WTC11 (cell line): Measurements from ENCODE around the gene P2RX3. TPM values are rescaled to one million over a fixed set of nuclear protein-coding genes. Genes with fewer than 3 reads are reported as not detected.

Experiments
- ATAC-seq: fragments of 200-7000 bp; cut with Tn5 transposase; 2 replicates; pipeline ENCODE4 v1.10.0; 2021; ENCODE audit warnings: mild to moderate bottlenecking, moderate library complexity
- CTCF ChIA-PET: fragments of 300-600 bp; sonication (Branson Sonifier 250); formaldehyde crosslinking; loops from one replicate; lab custom pipeline; 2021; ENCODE audit warnings: antibody characterized with exemption; lab: Charles Lee
- POLR2A ChIA-PET: fragments of 350-600 bp; sonication (Branson Sonifier 250); formaldehyde crosslinking; loops from one replicate; lab custom pipeline; 2021; ENCODE audit warnings: antibody characterized with exemption; lab: Charles Lee
- DNase-seq: peaks from one replicate; pipeline ENCODE4 v3.0.0; 2021; ENCODE audit warnings: low spot score
- H3K27ac Mint-ChIP-seq: 2 replicates; pipeline ENCODE4 v1.8.0; 2021; ENCODE audit warnings: mixed read lengths
- H3K27me3 Mint-ChIP-seq: 2 replicates; pipeline ENCODE4 v1.8.0; 2021; ENCODE audit warnings: low read depth, mild to moderate bottlenecking, moderate library complexity, mixed read lengths
- H3K36me3 Mint-ChIP-seq: 2 replicates; pipeline ENCODE4 v1.8.0; 2021; ENCODE audit warnings: mixed read lengths
- H3K4me1 Mint-ChIP-seq: 2 replicates; pipeline ENCODE4 v1.8.0; 2022; ENCODE audit warnings: mixed read lengths
- H3K4me3 Mint-ChIP-seq: 2 replicates; pipeline ENCODE4 v1.8.0; 2021; ENCODE audit warnings: mild to moderate bottlenecking, moderate library complexity, mixed read lengths
- H3K9me3 Mint-ChIP-seq: 2 replicates; pipeline ENCODE4 v1.8.0; 2021; ENCODE audit warnings: mixed read lengths
- ETV6 ChIP-seq: sonication (generic); formaldehyde crosslinking; IDR thresholded peaks from 2 replicates; pipeline ENCODE4 v1.8.1; 2022; ENCODE audit warnings: mild to moderate bottlenecking, missing genetic modification reagents
- GABPB1 ChIP-seq: sonication (generic); formaldehyde crosslinking; IDR thresholded peaks from 2 replicates; pipeline ENCODE4 v1.8.1; 2023; ENCODE audit warnings: mild to moderate bottlenecking, missing genetic modification reagents
- HMGXB4 ChIP-seq: sonication (generic); formaldehyde crosslinking; IDR thresholded peaks from 2 replicates; pipeline ENCODE4 v1.8.1; 2023; ENCODE audit warnings: mild to moderate bottlenecking, moderate library complexity, missing genetic modification reagents
- JUN ChIP-seq: sonication (generic); formaldehyde crosslinking; IDR thresholded peaks from 2 replicates; pipeline ENCODE4 v1.8.0; 2023; ENCODE audit warnings: mild to moderate bottlenecking, missing genetic modification reagents
- SP1 ChIP-seq: sonication (generic); formaldehyde crosslinking; conservative IDR thresholded peaks from 2 replicates; pipeline ENCODE4 v1.8.1; 2022; ENCODE audit warnings: missing genetic modification reagents
- TCF7 ChIP-seq: sonication (generic); formaldehyde crosslinking; IDR thresholded peaks from 2 replicates; pipeline ENCODE4 v1.8.0; 2022; ENCODE audit warnings: mild to moderate bottlenecking, low read depth, missing genetic modification reagents, moderate library complexity
- ZNF263 ChIP-seq: sonication (generic); formaldehyde crosslinking; IDR thresholded peaks from 2 replicates; pipeline ENCODE4 v1.8.1; 2022; ENCODE audit warnings: low read depth, mild to moderate bottlenecking, moderate library complexity, missing genetic modification reagents
- ZNF396 ChIP-seq: fragments of 250-450 bp; sonication (Bioruptor Pico); IDR thresholded peaks from 2 replicates; pipeline ENCODE4 v1.8.0; 2021; ENCODE audit warnings: mild to moderate bottlenecking, moderate library complexity, borderline replicate concordance
- total RNA-seq: library from RNA; stranded (reverse); gene quantifications from 3 replicates; pipeline ENCODE4 v1.2.3, GENCODE V29; 2021
- TF ChIP-seq, protein P1 (sequence below): sonication (generic); formaldehyde crosslinking; IDR thresholded peaks from 2 replicates; pipeline ENCODE4 v1.8.1; 2023; ENCODE audit warnings: mild to moderate bottlenecking, missing genetic modification reagents
- TF ChIP-seq, protein P2 (sequence below): fragments of 250-450 bp; sonication (Bioruptor Pico); IDR thresholded peaks from 2 replicates; pipeline ENCODE4 v1.8.0; 2021; ENCODE audit warnings: mild to moderate bottlenecking
- TF ChIP-seq, protein P3 (sequence below): sonication (generic); formaldehyde crosslinking; IDR thresholded peaks from 2 replicates; pipeline ENCODE4 v1.8.0; 2023; ENCODE audit warnings: missing genetic modification reagents, mild to moderate bottlenecking, borderline replicate concordance
- TF ChIP-seq, protein P4 (sequence below): sonication (generic); formaldehyde crosslinking; IDR thresholded peaks from 2 replicates; pipeline ENCODE4 v1.8.1; 2022; ENCODE audit warnings: mild to moderate bottlenecking, moderate library complexity, missing genetic modification reagents

Gene P2RX3
- total RNA-seq, 1 experiment from 2014 or later, result 0.26 TPM

GRCh38 chr11:57309106-57310059, 28.8 kb upstream of the P2RX3 start (continued):
- TF ChIP-seq, protein P1, sequence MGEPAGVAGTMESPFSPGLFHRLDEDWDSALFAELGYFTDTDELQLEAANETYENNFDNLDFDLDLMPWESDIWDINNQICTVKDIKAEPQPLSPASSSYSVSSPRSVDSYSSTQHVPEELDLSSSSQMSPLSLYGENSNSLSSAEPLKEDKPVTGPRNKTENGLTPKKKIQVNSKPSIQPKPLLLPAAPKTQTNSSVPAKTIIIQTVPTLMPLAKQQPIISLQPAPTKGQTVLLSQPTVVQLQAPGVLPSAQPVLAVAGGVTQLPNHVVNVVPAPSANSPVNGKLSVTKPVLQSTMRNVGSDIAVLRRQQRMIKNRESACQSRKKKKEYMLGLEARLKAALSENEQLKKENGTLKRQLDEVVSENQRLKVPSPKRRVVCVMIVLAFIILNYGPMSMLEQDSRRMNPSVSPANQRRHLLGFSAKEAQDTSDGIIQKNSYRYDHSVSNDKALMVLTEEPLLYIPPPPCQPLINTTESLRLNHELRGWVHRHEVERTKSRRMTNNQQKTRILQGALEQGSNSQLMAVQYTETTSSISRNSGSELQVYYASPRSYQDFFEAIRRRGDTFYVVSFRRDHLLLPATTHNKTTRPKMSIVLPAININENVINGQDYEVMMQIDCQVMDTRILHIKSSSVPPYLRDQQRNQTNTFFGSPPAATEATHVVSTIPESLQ, result no peak

DNA sequence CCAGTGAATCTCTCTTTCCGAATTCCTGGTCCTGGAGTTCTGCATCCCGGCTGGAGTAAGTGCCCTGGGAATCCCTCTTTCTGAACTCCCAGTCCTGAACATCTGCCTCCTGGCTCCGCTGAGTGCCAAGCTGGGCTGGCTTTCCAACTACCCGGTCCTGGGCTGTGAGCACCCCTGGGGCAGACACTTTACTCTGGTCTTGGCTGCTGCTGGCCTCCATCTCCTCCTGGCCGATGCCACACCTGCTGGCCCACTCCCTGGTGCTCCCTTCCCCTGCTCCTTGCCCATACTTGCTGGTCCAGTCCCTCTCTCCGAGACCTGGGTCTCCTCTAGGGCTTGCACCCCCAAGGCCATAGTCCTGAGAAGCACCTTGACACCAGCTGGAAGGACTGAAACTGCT, 28.1 kb upstream of the P2RX3 start:
- Mint-ChIP-seq H3K27ac (peak overlapping the region; percentile 85), H3K4me1 (peaks cover 23% of the 10 kb centered on the region), H3K4me3 (no peak overlapping the region; the same call in 1 of the 2 replicates), H3K36me3 (peaks cover 35% of the 10 kb centered on the region), H3K9me3 (no peaks in the 10 kb centered on the region), H3K27me3 (no peaks in the 10 kb centered on the region)
- ATAC-seq, result no peak
- DNase-seq, result no peak
- POLR2A ChIA-PET, result no interaction called here
- no peak for TF ChIP-seq TCF7 (CRISPR knock-in tag)
- TF ChIP-seq ZNF396, result no peak
- TF ChIP-seq, protein P2, sequence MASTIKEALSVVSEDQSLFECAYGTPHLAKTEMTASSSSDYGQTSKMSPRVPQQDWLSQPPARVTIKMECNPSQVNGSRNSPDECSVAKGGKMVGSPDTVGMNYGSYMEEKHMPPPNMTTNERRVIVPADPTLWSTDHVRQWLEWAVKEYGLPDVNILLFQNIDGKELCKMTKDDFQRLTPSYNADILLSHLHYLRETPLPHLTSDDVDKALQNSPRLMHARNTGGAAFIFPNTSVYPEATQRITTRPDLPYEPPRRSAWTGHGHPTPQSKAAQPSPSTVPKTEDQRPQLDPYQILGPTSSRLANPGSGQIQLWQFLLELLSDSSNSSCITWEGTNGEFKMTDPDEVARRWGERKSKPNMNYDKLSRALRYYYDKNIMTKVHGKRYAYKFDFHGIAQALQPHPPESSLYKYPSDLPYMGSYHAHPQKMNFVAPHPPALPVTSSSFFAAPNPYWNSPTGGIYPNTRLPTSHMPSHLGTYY (CRISPR knock-in tag), result no peak
- CTCF ChIA-PET, result no interaction called here

- no peaks in the 10 kb centered on the region for H3K9me3 Mint-ChIP-seq
- H3K4me3 Mint-ChIP-seq, result peak overlapping the region; percentile 66
- DNase-seq, result no peak
- peak overlapping the region; percentile 72; the same call in 1 of the 2 replicates for H3K27ac Mint-ChIP-seq
- no peak for ATAC-seq
- peaks cover 23% of the 10 kb centered on the region for H3K4me1 Mint-ChIP-seq
- CTCF ChIA-PET, result interaction anchor here (1.2 kb wide), 1 partner anchor 35 kb away, joined by 7 read pairs; no protein-coding TSS in a partner anchor
- no peaks in the 10 kb centered on the region for H3K27me3 Mint-ChIP-seq
- POLR2A ChIA-PET, result interaction anchor here (3.3 kb wide), 1 partner anchor 14 kb away, joined by 29 read pairs; the partner anchor contains the start of gene TNKS1BP1
- TF ChIP-seq JUN (CRISPR knock-in tag), result no peak
- peaks cover 35% of the 10 kb centered on the region for H3K36me3 Mint-ChIP-seq
These were observed 27.5 kb upstream of the P2RX3 start for GRCh38 chr11:57310630-57311086.

- ATAC-seq (peak; percentile 96), DNase-seq (peak; percentile 93)
- peaks cover 23% of the 10 kb centered on the region for H3K4me1 Mint-ChIP-seq
- CTCF ChIA-PET, result interaction anchor here (0.8 to 2.0 kb wide), 9 partner anchors 11 to 182 kb away, joined by 3 to 15 read pairs (median 6); partner anchors contain the start of gene TNKS1BP1
- H3K27me3 Mint-ChIP-seq, result no peaks in the 10 kb centered on the region
- POLR2A ChIA-PET, result interaction anchor here (0.6 to 3.3 kb wide), 6 partner anchors 8 to 327 kb away, joined by 3 to 29 read pairs (median 4); partner anchors contain the start of genes SSRP1 and TNKS1BP1
- no peaks in the 10 kb centered on the region for H3K9me3 Mint-ChIP-seq
- peak overlapping the region; percentile 96 for H3K27ac Mint-ChIP-seq
- H3K36me3 Mint-ChIP-seq, result peaks cover 35% of the 10 kb centered on the region
- H3K4me3 Mint-ChIP-seq, result peak overlapping the region; percentile 66
- TF ChIP-seq, protein P3, sequence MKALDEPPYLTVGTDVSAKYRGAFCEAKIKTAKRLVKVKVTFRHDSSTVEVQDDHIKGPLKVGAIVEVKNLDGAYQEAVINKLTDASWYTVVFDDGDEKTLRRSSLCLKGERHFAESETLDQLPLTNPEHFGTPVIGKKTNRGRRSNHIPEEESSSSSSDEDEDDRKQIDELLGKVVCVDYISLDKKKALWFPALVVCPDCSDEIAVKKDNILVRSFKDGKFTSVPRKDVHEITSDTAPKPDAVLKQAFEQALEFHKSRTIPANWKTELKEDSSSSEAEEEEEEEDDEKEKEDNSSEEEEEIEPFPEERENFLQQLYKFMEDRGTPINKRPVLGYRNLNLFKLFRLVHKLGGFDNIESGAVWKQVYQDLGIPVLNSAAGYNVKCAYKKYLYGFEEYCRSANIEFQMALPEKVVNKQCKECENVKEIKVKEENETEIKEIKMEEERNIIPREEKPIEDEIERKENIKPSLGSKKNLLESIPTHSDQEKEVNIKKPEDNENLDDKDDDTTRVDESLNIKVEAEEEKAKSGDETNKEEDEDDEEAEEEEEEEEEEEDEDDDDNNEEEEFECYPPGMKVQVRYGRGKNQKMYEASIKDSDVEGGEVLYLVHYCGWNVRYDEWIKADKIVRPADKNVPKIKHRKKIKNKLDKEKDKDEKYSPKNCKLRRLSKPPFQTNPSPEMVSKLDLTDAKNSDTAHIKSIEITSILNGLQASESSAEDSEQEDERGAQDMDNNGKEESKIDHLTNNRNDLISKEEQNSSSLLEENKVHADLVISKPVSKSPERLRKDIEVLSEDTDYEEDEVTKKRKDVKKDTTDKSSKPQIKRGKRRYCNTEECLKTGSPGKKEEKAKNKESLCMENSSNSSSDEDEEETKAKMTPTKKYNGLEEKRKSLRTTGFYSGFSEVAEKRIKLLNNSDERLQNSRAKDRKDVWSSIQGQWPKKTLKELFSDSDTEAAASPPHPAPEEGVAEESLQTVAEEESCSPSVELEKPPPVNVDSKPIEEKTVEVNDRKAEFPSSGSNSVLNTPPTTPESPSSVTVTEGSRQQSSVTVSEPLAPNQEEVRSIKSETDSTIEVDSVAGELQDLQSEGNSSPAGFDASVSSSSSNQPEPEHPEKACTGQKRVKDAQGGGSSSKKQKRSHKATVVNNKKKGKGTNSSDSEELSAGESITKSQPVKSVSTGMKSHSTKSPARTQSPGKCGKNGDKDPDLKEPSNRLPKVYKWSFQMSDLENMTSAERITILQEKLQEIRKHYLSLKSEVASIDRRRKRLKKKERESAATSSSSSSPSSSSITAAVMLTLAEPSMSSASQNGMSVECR, result no peak
- TF ChIP-seq GABPB1 (CRISPR knock-in tag) (0 out of 2 replicates have a peak, but pooled peaks have one; percentile 15), HMGXB4 (CRISPR knock-in tag) (no peak), ETV6 (CRISPR knock-in tag) (0 out of 2 replicates have a peak, but pooled peaks have one; percentile 42), ZNF263 (CRISPR knock-in tag) (0 out of 2 replicates have a peak, but pooled peaks have one; percentile 36), SP1 (CRISPR knock-in tag) (peak; percentile 65; the same call in 1 of the 2 replicates)
- TF ChIP-seq, protein P4, sequence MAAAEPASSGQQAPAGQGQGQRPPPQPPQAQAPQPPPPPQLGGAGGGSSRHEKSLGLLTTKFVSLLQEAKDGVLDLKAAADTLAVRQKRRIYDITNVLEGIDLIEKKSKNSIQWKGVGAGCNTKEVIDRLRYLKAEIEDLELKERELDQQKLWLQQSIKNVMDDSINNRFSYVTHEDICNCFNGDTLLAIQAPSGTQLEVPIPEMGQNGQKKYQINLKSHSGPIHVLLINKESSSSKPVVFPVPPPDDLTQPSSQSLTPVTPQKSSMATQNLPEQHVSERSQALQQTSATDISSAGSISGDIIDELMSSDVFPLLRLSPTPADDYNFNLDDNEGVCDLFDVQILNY, result no peak
These were observed 26.8 kb upstream of the P2RX3 start for GRCh38 chr11:57311109-57311936.
